ENCODE data around the gene CDH12.

GRCh38 chr5:22432905-22433304 lies 420.2 kb downstream of the CDH12 start:
- TF ChIP-seq CTCF (IDR thresholded peaks at IDR 0.05) (no peak), POLR2A (IDR thresholded peaks at IDR 0.05) (no peak)

All from ovary (tissue), 3 donors.